Esophagus squamous epithelium (tissue), 5 donors: ENCODE data around the gene C11orf86. TPM values are rescaled to one million over a fixed set of nuclear protein-coding genes. Genes with fewer than 3 reads are reported as not detected.

Source experiments
- DNase-seq: peaks from one replicate; lab custom pipeline; 2025; lab: John Stamatoyannopoulos, UW
- H3K27ac ChIP-seq, 4 donors: fragments of 200-600 bp; sonication (generic); one replicate each; pipeline ENCODE4 v1.5.1; 2016 to 2019; ENCODE audit warnings: mild to moderate bottlenecking in 1 of 4
- H3K27me3 ChIP-seq, 4 donors: fragments of 200-600 bp; sonication (generic); 1 replicate in 3 of 4; 2 replicates in 1 of 4; pipeline versions ENCODE4 v1.5.1 to v1.6.0; 2017 to 2021; ENCODE audit warnings: antibody characterized with exemption in 1 of 4
- H3K36me3 ChIP-seq, 3 donors: fragments of 200-600 bp; sonication (generic); one replicate each; pipeline ENCODE4 v1.5.1; 2016 to 2019
- H3K4me1 ChIP-seq, 3 donors: fragments of 200-600 bp; sonication (generic); one replicate each; pipeline ENCODE4 v1.5.1; 2017 to 2019
- H3K4me3 ChIP-seq, 4 donors: fragments of 200-600 bp; sonication (generic); 1 replicate in 3 of 4; 2 replicates in 1 of 4; pipeline ENCODE4 v1.5.1; 2016 to 2019; ENCODE audit warnings: mild to moderate bottlenecking in 2 of 4, moderate library complexity in 1 of 4
- H3K9me3 ChIP-seq, 3 donors: fragments of 200-600 bp; sonication (generic); one replicate each; pipeline ENCODE4 v1.5.1; 2016 to 2019
- CTCF ChIP-seq, 6 experiments: fragments of 450-650 bp in 4 of 6; fragments of 200-600 bp in 2 of 6; sonication (generic) in 2 of 6; IDR thresholded peaks; one replicate each; pipeline ENCODE4 v1.5.1; 2016 to 2019; ENCODE audit warnings: antibody characterized with exemption in 6 of 6, mild to moderate bottlenecking in 4 of 6, moderate library complexity in 4 of 6
- POLR2A ChIP-seq, 4 donors: fragments of 450-650 bp; IDR thresholded peaks; one replicate each; pipeline ENCODE4 v1.6.1; 2017; ENCODE audit warnings: antibody characterized with exemption in 4 of 4, mild to moderate bottlenecking in 4 of 4, moderate library complexity in 3 of 4
- WGBS, 2 donors: methylation state at CpG; one replicate each; pipeline ENCODE4 v1.1.5; 2018; 5-methylcytosine and 5-hydroxymethylcytosine counted together
- intact Hi-C: fragments of 100-400 bp; cut with DNase I; formaldehyde crosslinking; loops from one replicate; pipeline ENCODE4 v1.15.0; 2022
- total RNA-seq, 4 donors: library from RNA; depleted of rRNA; stranded (reverse); fragments of >200 nt; gene quantifications; one replicate each; pipeline ENCODE4 v1.1.0, GENCODE V29; 2016
- donor health status: DM: yes; HTN: yes; CAD: no.

C11orf86 gene
- total RNA-seq, 4 donors from 2014 or later = not detected

DNA sequence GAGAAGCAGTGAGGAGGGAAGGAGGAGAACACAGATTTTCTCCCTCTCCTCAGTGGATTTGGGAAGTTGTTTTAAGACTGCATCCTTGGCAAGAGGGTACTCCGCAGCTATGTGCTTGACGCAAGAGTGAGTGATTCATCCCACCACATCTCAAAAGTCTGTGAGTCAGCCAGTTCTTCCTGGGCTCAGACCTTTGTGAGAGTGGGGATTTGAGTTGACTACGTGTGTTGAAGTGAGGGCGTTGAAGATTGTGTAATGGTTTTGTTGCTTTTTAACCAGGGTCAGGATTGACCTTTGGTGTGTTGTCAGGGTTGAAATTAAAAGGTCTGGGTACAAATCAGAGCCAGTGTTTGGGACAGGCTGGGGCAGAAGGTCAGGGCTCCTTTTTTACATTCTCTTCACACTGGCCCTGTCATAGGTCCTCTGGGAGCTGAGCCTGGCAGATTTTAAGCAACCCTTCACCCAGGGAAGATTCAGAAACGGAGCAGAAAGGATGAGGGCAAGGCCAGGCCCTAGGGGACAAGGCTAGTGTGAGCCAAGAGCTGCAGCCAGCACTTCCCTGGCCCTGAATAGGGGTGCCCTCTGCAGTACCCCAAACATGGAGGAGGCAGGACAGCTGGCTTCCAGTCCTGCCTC is 4.2 kb upstream of the C11orf86 start:
- Histone ChIP-seq H3K36me3 (no peaks in the 10 kb centered on the region), H3K27me3 (no peaks in the 10 kb centered on the region), H3K27ac (peak overlapping the region; percentile 82 to 94 (median 87)), H3K4me3 (no peak overlapping the region), H3K4me1 (peaks cover 19 to 44% (median 19%) of the 10 kb centered on the region in 3 donors), H3K9me3 (no peaks in the 10 kb centered on the region)
- DNase-seq = no peak
- WGBS, 2 donors = 18 to 31% methylated on average over 4 to 5 of the region's 5 CpGs
- no peak for TF ChIP-seq CTCF (IDR thresholded peaks at IDR 0.05)
- TF ChIP-seq POLR2A (IDR thresholded peaks at IDR 0.05) = peak in 1 of 4 donors; percentile 27
- intact Hi-C loops = no loop called here

GRCh38 chr11:66971488-66971887 is 3.6 kb upstream of the C11orf86 start:
- Histone ChIP-seq H3K27me3 (no peaks in the 10 kb centered on the region), H3K4me1 (peaks cover 19 to 44% (median 19%) of the 10 kb centered on the region in 3 donors), H3K36me3 (no peaks in the 10 kb centered on the region), H3K9me3 (no peaks in the 10 kb centered on the region), H3K4me3 (no peak overlapping the region), H3K27ac (peak overlapping the region; percentile 82 to 94 (median 87))
- DNase-seq = no peak
- WGBS, 2 donors = 89% methylated on average over 2 of the region's 2 CpGs
- intact Hi-C loops = no loop called here
- TF ChIP-seq CTCF (IDR thresholded peaks at IDR 0.05) (no peak), POLR2A (IDR thresholded peaks at IDR 0.05) (no peak)

DNA sequence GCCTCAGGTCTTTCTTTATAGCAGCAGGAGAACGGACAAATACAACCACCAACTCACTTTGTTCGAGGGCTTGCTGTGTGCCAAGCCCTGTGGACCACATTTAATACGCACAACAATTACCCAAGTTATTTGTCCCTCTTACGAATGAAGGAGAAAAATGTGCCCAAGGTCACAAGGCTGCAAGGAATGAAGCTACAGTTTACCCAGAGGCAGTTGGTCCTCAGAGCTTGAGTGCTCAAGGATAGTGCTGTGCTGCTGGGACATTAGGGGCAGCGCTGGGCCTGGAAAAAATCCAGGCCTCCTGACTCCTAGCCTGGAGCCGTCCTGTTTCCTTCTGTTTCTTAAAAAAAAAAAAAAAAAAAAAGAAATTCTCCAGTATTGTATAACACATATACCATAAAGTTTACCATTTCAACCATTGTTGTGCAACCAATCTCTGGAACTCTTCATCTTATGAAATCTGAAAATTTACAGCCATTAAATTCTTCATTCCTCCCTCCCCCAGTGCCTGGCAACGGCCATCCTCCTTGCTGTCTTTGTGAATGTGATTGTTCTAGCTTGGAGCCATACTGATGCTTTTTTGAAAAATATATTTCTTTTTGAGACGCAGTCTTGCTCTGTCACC is 1.0 kb upstream of the C11orf86 start:
- no peak overlapping the region for H3K27ac ChIP-seq
- peaks cover 10 to 23% (median 14%) of the 10 kb centered on the region in 3 donors for H3K4me1 ChIP-seq
- H3K36me3 ChIP-seq = no peaks in the 10 kb centered on the region
- no peaks in the 10 kb centered on the region for H3K9me3 ChIP-seq
- 72 to 75% methylated on average over 6 to 8 of the region's 8 CpGs for WGBS, 2 donors
- intact Hi-C loops = no loop called here
- H3K27me3 ChIP-seq = no peaks in the 10 kb centered on the region
- no peak overlapping the region for H3K4me3 ChIP-seq
- no peak for TF ChIP-seq POLR2A (IDR thresholded peaks at IDR 0.05)
- no peak for TF ChIP-seq CTCF (IDR thresholded peaks at IDR 0.05)
- no peak for DNase-seq

GRCh38 chr11:66975405-66976027 is 412 bp downstream of the C11orf86 start:
- Histone ChIP-seq H3K4me3 (no peak overlapping the region), H3K4me1 (peaks cover 9 to 13% (median 9%) of the 10 kb centered on the region in 3 donors), H3K9me3 (peaks cover 0 to 6% (median 0%) of the 10 kb centered on the region in 3 donors), H3K27me3 (no peaks in the 10 kb centered on the region), H3K27ac (no peak overlapping the region), H3K36me3 (no peaks in the 10 kb centered on the region)
- intact Hi-C loops = no loop called here
- WGBS, 2 donors = 61 to 64% methylated on average over 3 to 8 of the region's 11 CpGs
- no peak for DNase-seq
- TF ChIP-seq POLR2A (IDR thresholded peaks at IDR 0.05) (no peak), CTCF (IDR thresholded peaks at IDR 0.05) (no peak)

DNA sequence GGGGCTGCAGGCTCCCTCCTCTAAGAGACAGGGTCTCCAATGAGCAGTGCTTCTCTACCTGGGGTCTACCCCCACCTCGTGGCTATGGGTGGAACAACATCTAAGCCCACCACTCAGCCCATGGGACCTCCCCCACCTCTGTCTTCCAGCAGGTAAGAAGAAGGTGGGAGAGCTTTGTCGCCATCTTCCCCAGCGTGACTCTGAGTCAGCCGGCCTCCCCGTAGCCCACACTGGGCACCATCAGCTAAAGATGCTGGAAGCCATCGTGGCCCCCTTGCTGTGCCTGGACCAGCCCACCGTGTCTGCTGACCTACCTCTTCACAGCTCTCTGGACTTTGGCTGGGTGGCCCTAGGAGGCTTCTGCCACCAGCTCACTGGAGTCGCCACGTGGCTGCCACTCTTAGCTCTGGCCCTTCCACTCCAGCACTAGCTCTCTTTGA is 944 bp downstream of the C11orf86 start:
- intact Hi-C loops = no loop called here
- Histone ChIP-seq H3K4me3 (no peak overlapping the region), H3K36me3 (no peaks in the 10 kb centered on the region), H3K27ac (no peak overlapping the region), H3K27me3 (no peaks in the 10 kb centered on the region), H3K4me1 (peaks cover 3 to 8% (median 6%) of the 10 kb centered on the region in 3 donors), H3K9me3 (peaks cover 0 to 6% (median 0%) of the 10 kb centered on the region in 3 donors)
- 54 to 71% methylated on average over 4 to 9 of the region's 9 CpGs for WGBS, 2 donors
- DNase-seq = no peak
- TF ChIP-seq POLR2A (IDR thresholded peaks at IDR 0.05) (no peak), CTCF (IDR thresholded peaks at IDR 0.05) (peak in 4 of 6 experiments; percentile 22 to 50 (median 38))
